ENCODE results near the gene RRM1. TPM values are rescaled to one million over a fixed set of nuclear protein-coding genes. Genes with fewer than 3 reads are reported as not detected.
"Not testable (repeated sequence)": the region's sequence is repeated elsewhere in the genome, so short reads cannot be mapped to it uniquely, and the experiment has no call there.

The RRM1 gene
- total RNA-seq, 2 experiments from 2014 or later, result 201 to 203 TPM

DNA sequence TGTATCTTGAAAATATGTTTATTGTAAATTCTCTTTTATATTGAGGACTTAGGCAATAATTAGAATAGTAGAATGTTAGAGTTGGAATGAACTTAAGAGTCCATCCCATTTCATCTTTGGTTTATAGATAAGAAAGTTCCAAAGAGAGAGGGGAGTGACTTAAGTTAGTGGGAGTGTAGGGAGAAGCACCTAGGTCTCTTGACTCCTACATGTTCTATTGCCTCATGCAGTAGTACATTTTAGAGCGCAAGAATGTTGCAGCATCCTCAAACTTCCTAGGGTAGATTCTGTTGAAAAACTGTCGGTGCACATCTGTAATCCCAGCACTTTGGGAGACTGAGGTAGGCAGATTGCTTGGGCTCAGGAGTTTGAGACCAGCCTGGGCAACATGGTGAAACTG lies 8.7 kb downstream of the RRM1 start:
- intact Hi-C loops (cut with micrococcal nuclease), result no loop called here
- no peaks in the 10 kb centered on the region for H3K27me3 Mint-ChIP-seq
- no peak overlapping the region for H3K4me3 Mint-ChIP-seq
- peaks cover 44% of the 10 kb centered on the region for H3K36me3 Mint-ChIP-seq
- ChIA-PET CTCF (interaction anchor here (0.7 kb wide), 1 partner anchor 296 kb away, joined by 3 read pairs; no protein-coding TSS in a partner anchor), POLR2A (no interaction called here)
- no peaks in the 10 kb centered on the region for H3K9me3 Mint-ChIP-seq
- no peak for DNase-seq
- peaks cover 30% of the 10 kb centered on the region for H3K4me1 Mint-ChIP-seq (ENCODE audit: low read depth)
- H3K27ac Mint-ChIP-seq, result no peak overlapping the region

DNA sequence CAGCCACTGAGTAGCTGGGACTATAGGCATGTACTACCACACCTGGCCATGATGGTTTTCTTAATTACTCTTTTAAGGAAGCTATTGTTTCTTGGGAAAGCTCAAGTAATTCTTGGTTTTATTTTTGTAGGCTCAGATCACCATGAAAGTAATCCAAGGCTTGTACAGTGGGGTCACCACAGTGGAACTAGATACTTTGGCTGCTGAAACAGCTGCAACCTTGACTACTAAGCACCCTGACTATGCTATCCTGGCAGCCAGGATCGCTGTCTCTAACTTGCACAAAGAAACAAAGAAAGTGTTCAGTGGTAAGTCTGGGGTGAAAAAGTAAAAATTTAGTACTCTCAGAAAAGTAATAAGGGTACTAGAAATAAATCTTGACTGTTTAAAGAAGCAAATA lies 11.3 kb downstream of the RRM1 start:
- Mint-ChIP-seq H3K9me3 (no peaks in the 10 kb centered on the region), H3K27me3 (no peaks in the 10 kb centered on the region), H3K36me3 (peaks cover 43% of the 10 kb centered on the region), H3K4me1 (ENCODE audit: low read depth) (peaks cover 10% of the 10 kb centered on the region), H3K4me3 (no peak overlapping the region), H3K27ac (no peak overlapping the region)
- POLR2A ChIA-PET, result no interaction called here
- intact Hi-C loops (cut with micrococcal nuclease), result no loop called here
- DNase-seq, result no peak
- CTCF ChIA-PET, result interaction anchor here (1.1 kb wide), 1 partner anchor 257 kb away, joined by 3 read pairs; no protein-coding TSS in a partner anchor

DNA sequence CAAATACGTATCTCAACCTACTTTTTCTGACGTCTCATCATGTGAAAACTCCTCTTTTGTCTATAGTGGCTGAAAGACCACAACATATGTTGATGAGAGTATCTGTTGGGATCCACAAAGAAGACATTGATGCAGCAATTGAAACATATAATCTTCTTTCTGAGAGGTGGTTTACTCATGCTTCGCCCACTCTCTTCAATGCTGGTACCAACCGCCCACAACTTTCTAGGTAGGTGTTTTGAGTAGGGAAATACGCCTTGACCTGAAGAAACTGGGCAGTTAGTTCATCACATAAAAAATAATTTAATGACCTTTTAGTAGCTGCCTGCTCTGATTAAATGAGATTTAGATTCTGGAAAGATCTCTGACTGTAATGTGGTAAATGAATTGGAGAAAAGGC lies 17.2 kb downstream of the RRM1 start:
- Mint-ChIP-seq H3K4me3 (no peak overlapping the region), H3K36me3 (peaks cover 54% of the 10 kb centered on the region), H3K9me3 (no peaks in the 10 kb centered on the region), H3K27me3 (no peaks in the 10 kb centered on the region), H3K27ac (no peak overlapping the region), H3K4me1 (ENCODE audit: low read depth) (peaks cover 7% of the 10 kb centered on the region)
- POLR2A ChIA-PET, result no interaction called here
- CTCF ChIA-PET, result no interaction called here
- intact Hi-C loops (cut with micrococcal nuclease), result no loop called here
- no peak for DNase-seq

DNA sequence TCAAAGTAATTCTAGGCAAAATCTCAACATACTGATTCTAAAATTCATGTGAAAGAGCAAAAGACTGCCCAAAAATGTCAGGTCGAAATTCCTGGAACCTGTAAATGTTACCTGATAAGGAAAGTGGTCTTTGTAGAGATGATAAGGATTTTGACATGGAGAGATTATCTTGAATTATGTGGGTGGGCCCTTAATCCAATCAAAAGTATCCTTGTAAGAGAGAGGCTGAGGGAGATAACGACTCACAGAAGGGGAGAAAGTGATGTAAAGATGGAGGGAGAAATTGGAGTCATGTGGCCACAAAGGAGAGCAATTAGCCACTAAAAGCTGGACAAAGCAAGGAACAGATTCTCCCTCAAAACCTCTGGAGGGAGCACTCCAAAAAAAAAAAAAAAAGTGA lies 20.5 kb downstream of the RRM1 start:
- Mint-ChIP-seq H3K36me3 (peaks cover 57% of the 10 kb centered on the region), H3K4me3 (no peak overlapping the region), H3K9me3 (no peaks in the 10 kb centered on the region), H3K27me3 (no peaks in the 10 kb centered on the region), H3K4me1 (ENCODE audit: low read depth) (peaks cover 20% of the 10 kb centered on the region), H3K27ac (no peak overlapping the region)
- CTCF ChIA-PET, result no interaction called here
- DNase-seq, result no peak
- intact Hi-C loops (cut with micrococcal nuclease), result no loop called here
- POLR2A ChIA-PET, result no interaction called here

DNA sequence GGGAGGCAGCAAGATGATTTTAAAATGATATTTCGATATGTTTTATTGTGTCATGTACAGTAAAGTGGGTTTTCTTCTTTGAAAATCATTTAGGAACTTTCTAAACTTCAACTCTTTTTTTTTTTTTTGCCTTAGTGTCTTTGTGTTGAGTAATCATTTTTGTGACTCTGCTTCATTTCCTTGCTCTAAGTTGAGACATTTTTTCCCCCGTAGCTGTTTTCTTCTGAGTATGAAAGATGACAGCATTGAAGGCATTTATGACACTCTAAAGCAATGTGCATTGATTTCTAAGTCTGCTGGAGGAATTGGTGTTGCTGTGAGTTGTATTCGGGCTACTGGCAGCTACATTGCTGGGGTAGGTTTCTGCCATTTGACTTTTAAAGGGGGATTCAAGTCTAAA lies 23.5 kb downstream of the RRM1 start:
- Mint-ChIP-seq H3K4me3 (no peak overlapping the region), H3K27me3 (no peaks in the 10 kb centered on the region), H3K9me3 (no peaks in the 10 kb centered on the region), H3K27ac (peak overlapping the region; percentile 82), H3K4me1 (ENCODE audit: low read depth) (peaks cover 18% of the 10 kb centered on the region), H3K36me3 (peaks cover 59% of the 10 kb centered on the region)
- ChIA-PET POLR2A (no interaction called here), CTCF (no interaction called here)
- intact Hi-C loops (cut with micrococcal nuclease), result no loop called here
- no peak for DNase-seq

DNA sequence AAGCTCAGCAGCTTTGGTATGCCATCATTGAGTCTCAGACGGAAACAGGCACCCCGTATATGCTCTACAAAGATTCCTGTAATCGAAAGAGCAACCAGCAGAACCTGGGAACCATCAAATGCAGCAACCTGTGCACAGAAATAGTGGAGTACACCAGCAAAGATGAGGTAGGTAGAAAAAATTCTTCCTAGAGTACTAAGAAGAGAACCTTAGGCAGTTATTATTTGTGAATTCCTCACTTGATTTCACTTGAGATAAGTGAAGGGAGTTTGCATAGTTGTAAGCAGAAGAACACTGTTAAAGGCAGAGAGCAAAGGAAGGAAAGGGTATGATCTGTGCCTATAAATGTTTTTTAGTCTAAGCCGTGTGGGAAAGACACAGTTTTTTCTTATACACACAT lies 28.6 kb downstream of the RRM1 start:
- intact Hi-C loops (cut with micrococcal nuclease), result no loop called here

DNA sequence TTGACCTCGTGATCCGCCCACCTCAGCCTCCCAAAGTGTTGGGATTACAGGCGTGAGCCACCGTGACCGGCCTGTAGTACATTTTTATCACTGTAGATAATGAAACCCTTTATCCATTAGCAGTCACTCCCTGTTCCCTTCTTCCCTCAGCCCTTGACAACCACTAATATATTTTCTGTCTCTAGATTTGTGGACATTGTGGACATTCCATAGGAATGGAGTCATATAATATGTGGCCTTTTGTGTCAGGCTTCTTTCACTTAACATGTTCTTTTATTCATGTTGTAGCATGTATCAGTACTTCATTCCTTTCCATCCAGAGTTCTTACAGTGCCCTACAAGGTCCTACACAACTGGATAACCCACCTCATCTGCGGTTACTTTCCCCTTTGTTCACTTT lies 30.5 kb downstream of the RRM1 start:
- Mint-ChIP-seq H3K9me3 (no peaks in the 10 kb centered on the region), H3K36me3 (peaks cover 71% of the 10 kb centered on the region), H3K4me1 (ENCODE audit: low read depth) (no peaks in the 10 kb centered on the region), H3K27me3 (no peaks in the 10 kb centered on the region), H3K4me3 (no peak overlapping the region), H3K27ac (no peak overlapping the region)
- intact Hi-C loops (cut with micrococcal nuclease), result no loop called here
- CTCF ChIA-PET, result interaction anchor here (1.5 kb wide), 1 partner anchor 63 kb away, joined by 5 read pairs; no protein-coding TSS in a partner anchor
- POLR2A ChIA-PET, result no interaction called here
- no peak for DNase-seq

More for the DNA sequence above, 28.6 kb downstream of the RRM1 start:
- peaks cover 3% of the 10 kb centered on the region for H3K4me1 Mint-ChIP-seq (ENCODE audit: low read depth)
- H3K36me3 Mint-ChIP-seq, result peaks cover 78% of the 10 kb centered on the region
- no peak overlapping the region for H3K27ac Mint-ChIP-seq
- H3K4me3 Mint-ChIP-seq, result no peak overlapping the region
- DNase-seq, result no peak
- no peaks in the 10 kb centered on the region for H3K27me3 Mint-ChIP-seq
- no peaks in the 10 kb centered on the region for H3K9me3 Mint-ChIP-seq
- POLR2A ChIA-PET, result no interaction called here
- CTCF ChIA-PET, result no interaction called here

DNA sequence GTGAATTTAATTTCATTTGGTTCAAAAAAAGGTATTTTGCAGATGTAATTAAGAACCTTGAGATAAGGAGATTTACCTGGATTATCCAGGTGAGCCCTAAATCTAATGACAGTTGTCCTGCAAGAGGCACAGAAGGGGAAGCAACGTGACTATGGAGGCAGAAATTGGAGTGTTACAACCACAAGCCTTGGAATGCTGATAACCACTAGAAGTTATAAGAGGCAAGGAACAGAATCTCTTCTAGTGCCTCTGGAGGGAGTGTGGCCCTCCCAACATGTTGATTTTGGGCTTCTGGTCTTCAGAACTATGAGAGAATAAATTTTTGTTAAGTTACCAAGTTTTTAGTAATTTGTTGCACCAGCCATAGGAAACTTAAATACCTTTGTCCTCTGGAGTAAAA lies 32.8 kb downstream of the RRM1 start:
- Mint-ChIP-seq H3K27ac (no peak overlapping the region), H3K4me3 (no peak overlapping the region), H3K27me3 (no peaks in the 10 kb centered on the region), H3K9me3 (no peaks in the 10 kb centered on the region), H3K4me1 (ENCODE audit: low read depth) (no peaks in the 10 kb centered on the region), H3K36me3 (peaks cover 72% of the 10 kb centered on the region)
- ChIA-PET POLR2A (no interaction called here), CTCF (no interaction called here)
- no peak for DNase-seq
- intact Hi-C loops (cut with micrococcal nuclease), result no loop called here

DNA sequence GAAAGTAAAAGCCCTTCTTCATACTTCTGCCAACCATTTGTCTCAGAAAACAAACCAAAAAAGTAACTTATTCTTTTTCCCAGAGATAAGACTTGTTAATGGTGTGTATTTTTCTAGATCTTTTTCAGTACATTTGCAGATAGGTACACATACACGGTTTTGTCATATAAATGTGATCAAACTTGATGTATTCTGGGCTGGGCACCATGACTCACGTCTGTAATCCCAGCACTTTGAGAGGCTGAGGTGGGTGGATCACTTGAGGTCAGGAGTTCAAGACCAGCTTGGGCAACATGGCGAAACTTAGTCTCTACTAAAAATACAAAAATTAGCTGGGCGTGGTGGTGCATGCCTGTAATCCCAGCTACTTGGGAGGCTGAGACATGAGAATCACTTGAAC lies 35.6 kb downstream of the RRM1 start:
- DNase-seq; H3K27me3 Mint-ChIP-seq; H3K4me3 Mint-ChIP-seq; intact Hi-C loops (cut with micrococcal nuclease); POLR2A ChIA-PET; H3K9me3 Mint-ChIP-seq; H3K4me1 Mint-ChIP-seq (ENCODE audit: low read depth); CTCF ChIA-PET: not testable (repeated sequence)
- peaks cover 67% of the 10 kb centered on the region for H3K36me3 Mint-ChIP-seq
- H3K27ac Mint-ChIP-seq, result peak overlapping the region; percentile 11

DNA sequence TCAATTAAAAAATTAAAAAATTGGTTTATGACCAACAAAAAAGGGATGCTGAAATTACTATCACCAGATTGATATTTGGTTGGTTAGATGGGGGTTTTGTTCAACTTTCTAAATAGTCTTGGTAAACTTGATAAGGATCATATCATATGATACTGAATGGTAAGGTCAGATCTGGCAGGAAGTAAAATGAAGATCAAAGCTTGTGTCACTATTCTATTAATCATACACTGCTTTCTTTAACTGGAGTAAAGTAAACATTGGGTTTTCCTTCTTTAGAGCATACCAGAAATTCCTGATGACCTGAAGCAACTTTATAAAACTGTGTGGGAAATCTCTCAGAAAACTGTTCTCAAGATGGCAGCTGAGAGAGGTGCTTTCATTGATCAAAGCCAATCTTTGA lies 40.2 kb downstream of the RRM1 start:
- Mint-ChIP-seq H3K27ac (no peak overlapping the region), H3K27me3 (no peaks in the 10 kb centered on the region), H3K4me3 (no peak overlapping the region), H3K36me3 (peaks cover 64% of the 10 kb centered on the region), H3K9me3 (peaks cover 12% of the 10 kb centered on the region), H3K4me1 (ENCODE audit: low read depth) (no peaks in the 10 kb centered on the region)
- CTCF ChIA-PET, result no interaction called here
- intact Hi-C loops (cut with micrococcal nuclease), result no loop called here
- POLR2A ChIA-PET, result no interaction called here
- DNase-seq, result no peak

DNA sequence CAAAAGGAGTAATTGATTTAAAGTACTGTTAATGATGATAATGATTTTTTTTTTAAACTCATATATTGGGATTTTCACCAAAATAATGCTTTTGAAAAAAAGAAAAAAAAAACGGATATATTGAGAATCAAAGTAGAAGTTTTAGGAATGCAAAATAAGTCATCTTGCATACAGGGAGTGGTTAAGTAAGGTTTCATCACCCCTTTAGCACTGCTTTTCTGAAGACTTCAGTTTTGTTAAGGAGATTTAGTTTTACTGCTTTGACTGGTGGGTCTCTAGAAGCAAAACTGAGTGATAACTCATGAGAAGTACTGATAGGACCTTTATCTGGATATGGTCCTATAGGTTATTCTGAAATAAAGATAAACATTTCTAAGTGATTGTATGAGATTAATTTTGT lies 43.9 kb downstream of the RRM1 start:
- Mint-ChIP-seq H3K9me3 (peaks cover 25% of the 10 kb centered on the region), H3K4me3 (no peak overlapping the region), H3K36me3 (peaks cover 77% of the 10 kb centered on the region), H3K4me1 (ENCODE audit: low read depth) (no peaks in the 10 kb centered on the region), H3K27ac (no peak overlapping the region), H3K27me3 (no peaks in the 10 kb centered on the region)
- intact Hi-C loops (cut with micrococcal nuclease), result no loop called here
- ChIA-PET POLR2A (no interaction called here), CTCF (no interaction called here)
- no peak for DNase-seq

DNA sequence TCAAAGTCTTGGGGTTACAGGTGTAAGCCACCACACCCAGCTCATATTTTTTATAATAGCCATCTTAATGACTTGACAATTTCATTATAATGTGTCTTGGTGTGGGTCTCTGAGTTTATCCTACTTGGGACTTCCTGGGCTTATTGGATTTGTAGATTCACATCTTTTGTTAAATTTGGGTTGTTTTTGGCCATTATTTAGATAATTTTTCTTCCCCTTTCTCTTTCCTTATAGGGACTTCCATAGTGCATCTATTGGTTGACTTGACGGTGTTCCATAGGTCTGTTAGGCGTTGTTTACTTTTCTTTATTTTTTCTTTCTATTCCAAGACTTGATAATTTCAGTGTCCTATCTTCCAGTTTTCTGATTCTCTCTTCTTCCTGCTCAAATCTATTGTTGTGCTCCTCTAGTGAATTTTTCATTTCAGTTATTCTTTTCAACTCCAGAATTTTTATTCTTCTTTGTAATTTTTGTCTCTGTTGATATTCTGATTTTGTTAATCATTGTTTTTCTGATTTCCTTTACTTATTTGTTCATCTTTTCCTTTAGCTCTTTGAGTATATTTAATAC lies 45.6 kb downstream of the RRM1 start:
- no peaks in the 10 kb centered on the region for H3K27me3 Mint-ChIP-seq
- peaks cover 25% of the 10 kb centered on the region for H3K9me3 Mint-ChIP-seq
- CTCF ChIA-PET, result no interaction called here
- H3K27ac Mint-ChIP-seq, result no peak overlapping the region
- H3K4me1 Mint-ChIP-seq (ENCODE audit: low read depth), result no peaks in the 10 kb centered on the region
- POLR2A ChIA-PET, result interaction anchor here (0.6 kb wide), 1 partner anchor 253 kb away, joined by 4 read pairs; no protein-coding TSS in a partner anchor
- no peak for DNase-seq
- intact Hi-C loops (cut with micrococcal nuclease), result no loop called here
- H3K4me3 Mint-ChIP-seq, result no peak overlapping the region
- H3K36me3 Mint-ChIP-seq, result peaks cover 67% of the 10 kb centered on the region

DNA sequence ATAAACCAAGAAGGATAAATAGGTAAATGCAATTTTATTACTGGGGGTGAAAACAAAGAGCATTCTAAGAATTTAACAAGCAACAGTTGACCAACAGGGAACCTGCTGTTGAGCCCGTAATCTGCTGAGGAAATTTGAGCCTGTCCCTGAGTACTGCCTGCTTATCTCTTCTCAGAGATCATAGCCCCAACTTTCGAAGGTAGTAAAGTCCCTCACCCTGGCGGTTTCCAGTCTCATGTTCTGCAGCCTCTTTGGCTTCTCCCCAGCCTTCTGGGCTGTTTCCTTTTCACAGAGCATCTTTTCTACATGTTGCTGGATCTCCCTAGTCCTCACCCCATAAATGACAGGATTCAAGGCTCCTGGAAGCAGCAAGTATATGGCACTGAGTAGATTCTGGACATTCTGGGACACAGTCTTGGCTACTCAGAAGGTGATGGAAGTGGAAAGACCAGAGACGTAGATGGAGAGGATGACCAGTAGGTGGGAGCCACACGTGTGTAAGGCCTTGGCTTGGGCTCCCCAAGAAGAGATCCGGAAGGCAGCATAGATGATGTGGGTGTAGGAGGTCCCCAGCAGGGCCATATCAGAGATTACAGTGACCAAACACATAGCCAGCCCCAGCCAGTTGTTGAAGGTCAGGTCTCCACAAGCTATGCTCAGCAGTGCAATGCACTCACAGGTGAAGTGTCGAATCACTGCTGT lies 51.6 kb downstream of the RRM1 start:
- Mint-ChIP-seq H3K27ac (no peak overlapping the region), H3K4me3 (no peak overlapping the region), H3K36me3 (peaks cover 28% of the 10 kb centered on the region), H3K4me1 (ENCODE audit: low read depth) (no peaks in the 10 kb centered on the region), H3K27me3 (no peaks in the 10 kb centered on the region), H3K9me3 (no peaks in the 10 kb centered on the region)
- POLR2A ChIA-PET, result no interaction called here
- intact Hi-C loops (cut with micrococcal nuclease), result no loop called here
- no peak for DNase-seq
- CTCF ChIA-PET, result no interaction called here

All from activated CD4-positive, alpha-beta memory T cell treated with anti-CD3 and anti-CD28 coated beads for 36 hours (primary cell).